ENCODE measurements around the gene TWSG1.

Gene TWSG1

GRCh38 chr18:9323750-9324445 is 10.7 kb upstream of the TWSG1 start:
- H3K36me3 ChIP-seq (ENCODE audit: insufficient read depth, low read length), result no peaks in the 10 kb centered on the region
- H3K4me1 ChIP-seq (ENCODE audit: insufficient read depth, low read length), result no peaks in the 10 kb centered on the region
- no peaks in the 10 kb centered on the region; the same call in 1 of the 2 replicates for H3K9me3 ChIP-seq (ENCODE audit: control insufficient read depth, insufficient read depth, low read length)
- no peak overlapping the region for H3K9ac ChIP-seq (ENCODE audit: low read depth, low read length)

GRCh38 chr18:9325716-9326115 is 8.9 kb upstream of the TWSG1 start:
- Histone ChIP-seq H3K9me3 (ENCODE audit: control insufficient read depth, insufficient read depth, low read length) (no peaks in the 10 kb centered on the region; the same call in 1 of the 2 replicates), H3K9ac (ENCODE audit: low read depth, low read length) (no peak overlapping the region), H3K36me3 (ENCODE audit: insufficient read depth, low read length) (no peaks in the 10 kb centered on the region), H3K4me1 (ENCODE audit: insufficient read depth, low read length) (no peaks in the 10 kb centered on the region)

GRCh38 chr18:9328776-9329175 is 5.8 kb upstream of the TWSG1 start:
- Histone ChIP-seq H3K9me3 (ENCODE audit: control insufficient read depth, insufficient read depth, low read length) (no peaks in the 10 kb centered on the region; the same call in 1 of the 2 replicates), H3K9ac (ENCODE audit: low read depth, low read length) (no peak overlapping the region), H3K4me1 (ENCODE audit: insufficient read depth, low read length) (no peaks in the 10 kb centered on the region), H3K36me3 (ENCODE audit: insufficient read depth, low read length) (no peaks in the 10 kb centered on the region)

- Histone ChIP-seq H3K9me3 (ENCODE audit: control insufficient read depth, insufficient read depth, low read length) (no peaks in the 10 kb centered on the region; the same call in 1 of the 2 replicates), H3K4me1 (ENCODE audit: insufficient read depth, low read length) (no peaks in the 10 kb centered on the region), H3K36me3 (ENCODE audit: insufficient read depth, low read length) (no peaks in the 10 kb centered on the region), H3K9ac (ENCODE audit: low read depth, low read length) (no peak overlapping the region)
These were observed 5.1 kb upstream of the TWSG1 start for GRCh38 chr18:9329471-9329870.

GRCh38 chr18:9330419-9330818 is 4.2 kb upstream of the TWSG1 start:
- H3K4me1 ChIP-seq (ENCODE audit: insufficient read depth, low read length), result no peaks in the 10 kb centered on the region
- H3K9me3 ChIP-seq (ENCODE audit: control insufficient read depth, insufficient read depth, low read length), result no peaks in the 10 kb centered on the region; the same call in 1 of the 2 replicates
- no peaks in the 10 kb centered on the region for H3K36me3 ChIP-seq (ENCODE audit: insufficient read depth, low read length)
- H3K9ac ChIP-seq (ENCODE audit: low read depth, low read length), result no peak overlapping the region

- H3K36me3 ChIP-seq (ENCODE audit: insufficient read depth, low read length), result no peaks in the 10 kb centered on the region
These were observed 888 bp upstream of the TWSG1 start for GRCh38 chr18:9333441-9334328.

GRCh38 chr18:9334973-9335696 is 562 bp downstream of the TWSG1 start:
- H3K36me3 ChIP-seq (ENCODE audit: insufficient read depth, low read length), result no peaks in the 10 kb centered on the region
- peak overlapping the region; percentile 91 for H3K9ac ChIP-seq (ENCODE audit: low read depth, low read length)
- no peaks in the 10 kb centered on the region for H3K4me1 ChIP-seq (ENCODE audit: insufficient read depth, low read length)
- H3K9me3 ChIP-seq (ENCODE audit: control insufficient read depth, insufficient read depth, low read length), result no peaks in the 10 kb centered on the region

More at GRCh38 chr18:9333441-9334328, 888 bp upstream of the TWSG1 start:
- no peaks in the 10 kb centered on the region for H3K4me1 ChIP-seq (ENCODE audit: insufficient read depth, low read length)
- H3K9me3 ChIP-seq (ENCODE audit: control insufficient read depth, insufficient read depth, low read length), result no peaks in the 10 kb centered on the region; the same call in 1 of the 2 replicates
- H3K9ac ChIP-seq (ENCODE audit: low read depth, low read length), result peak overlapping the region; percentile 81

GRCh38 chr18:9335697-9336045 is 1.1 kb downstream of the TWSG1 start:
- Histone ChIP-seq H3K9ac (ENCODE audit: low read depth, low read length) (peak overlapping the region; percentile 91), H3K4me1 (ENCODE audit: insufficient read depth, low read length) (no peaks in the 10 kb centered on the region), H3K36me3 (ENCODE audit: insufficient read depth, low read length) (no peaks in the 10 kb centered on the region), H3K9me3 (ENCODE audit: control insufficient read depth, insufficient read depth, low read length) (no peaks in the 10 kb centered on the region)

GRCh38 chr18:9336827-9337226 is 2.3 kb downstream of the TWSG1 start:
- H3K4me1 ChIP-seq (ENCODE audit: insufficient read depth, low read length), result no peaks in the 10 kb centered on the region
- H3K9ac ChIP-seq (ENCODE audit: low read depth, low read length), result no peak overlapping the region
- no peaks in the 10 kb centered on the region for H3K9me3 ChIP-seq (ENCODE audit: control insufficient read depth, insufficient read depth, low read length)
- H3K36me3 ChIP-seq (ENCODE audit: insufficient read depth, low read length), result no peaks in the 10 kb centered on the region

GRCh38 chr18:9337873-9338272 is 3.3 kb downstream of the TWSG1 start:
- no peaks in the 10 kb centered on the region for H3K36me3 ChIP-seq (ENCODE audit: insufficient read depth, low read length)
- no peaks in the 10 kb centered on the region for H3K4me1 ChIP-seq (ENCODE audit: insufficient read depth, low read length)
- no peak overlapping the region for H3K9ac ChIP-seq (ENCODE audit: low read depth, low read length)

GRCh38 chr18:9340472-9340871 is 5.9 kb downstream of the TWSG1 start:
- Histone ChIP-seq H3K4me1 (ENCODE audit: insufficient read depth, low read length) (no peaks in the 10 kb centered on the region), H3K9me3 (ENCODE audit: control insufficient read depth, insufficient read depth, low read length) (no peaks in the 10 kb centered on the region), H3K9ac (ENCODE audit: low read depth, low read length) (no peak overlapping the region), H3K36me3 (ENCODE audit: insufficient read depth, low read length) (no peaks in the 10 kb centered on the region)

More at GRCh38 chr18:9337873-9338272, 3.3 kb downstream of the TWSG1 start:
- no peaks in the 10 kb centered on the region for H3K9me3 ChIP-seq (ENCODE audit: control insufficient read depth, insufficient read depth, low read length)

- no peaks in the 10 kb centered on the region for H3K9me3 ChIP-seq (ENCODE audit: control insufficient read depth, insufficient read depth, low read length)
- no peaks in the 10 kb centered on the region for H3K36me3 ChIP-seq (ENCODE audit: insufficient read depth, low read length)
- no peak overlapping the region for H3K9ac ChIP-seq (ENCODE audit: low read depth, low read length)
- 0 out of 2 replicates have a peak, but pooled peaks cover 3% of the 10 kb centered on the region for H3K4me1 ChIP-seq (ENCODE audit: insufficient read depth, low read length)
These were observed 9.0 kb downstream of the TWSG1 start for GRCh38 chr18:9343577-9343976.

- Histone ChIP-seq H3K4me1 (ENCODE audit: insufficient read depth, low read length) (0 out of 2 replicates have a peak, but pooled peaks cover 3% of the 10 kb centered on the region), H3K9me3 (ENCODE audit: control insufficient read depth, insufficient read depth, low read length) (no peaks in the 10 kb centered on the region), H3K36me3 (ENCODE audit: insufficient read depth, low read length) (no peaks in the 10 kb centered on the region), H3K9ac (ENCODE audit: low read depth, low read length) (no peak overlapping the region)
These were observed 12.2 kb downstream of the TWSG1 start for GRCh38 chr18:9346775-9347174.

- no peaks in the 10 kb centered on the region for H3K36me3 ChIP-seq (ENCODE audit: insufficient read depth, low read length)
- 0 out of 2 replicates have a peak, but pooled peaks cover 3% of the 10 kb centered on the region for H3K4me1 ChIP-seq (ENCODE audit: insufficient read depth, low read length)
- no peak overlapping the region for H3K9ac ChIP-seq (ENCODE audit: low read depth, low read length)
- H3K9me3 ChIP-seq (ENCODE audit: control insufficient read depth, insufficient read depth, low read length), result no peaks in the 10 kb centered on the region
These were observed 13.6 kb downstream of the TWSG1 start for GRCh38 chr18:9348079-9348671.
